ENCODE results near the gene NOVA2. TPM values are rescaled to one million over a fixed set of nuclear protein-coding genes. Genes with fewer than 3 reads are reported as not detected.

Gene NOVA2
- total and polyA plus RNA-seq, 2 donors (not counting 1 experiment from before 2014, with no cell fraction given) = not detected

DNA sequence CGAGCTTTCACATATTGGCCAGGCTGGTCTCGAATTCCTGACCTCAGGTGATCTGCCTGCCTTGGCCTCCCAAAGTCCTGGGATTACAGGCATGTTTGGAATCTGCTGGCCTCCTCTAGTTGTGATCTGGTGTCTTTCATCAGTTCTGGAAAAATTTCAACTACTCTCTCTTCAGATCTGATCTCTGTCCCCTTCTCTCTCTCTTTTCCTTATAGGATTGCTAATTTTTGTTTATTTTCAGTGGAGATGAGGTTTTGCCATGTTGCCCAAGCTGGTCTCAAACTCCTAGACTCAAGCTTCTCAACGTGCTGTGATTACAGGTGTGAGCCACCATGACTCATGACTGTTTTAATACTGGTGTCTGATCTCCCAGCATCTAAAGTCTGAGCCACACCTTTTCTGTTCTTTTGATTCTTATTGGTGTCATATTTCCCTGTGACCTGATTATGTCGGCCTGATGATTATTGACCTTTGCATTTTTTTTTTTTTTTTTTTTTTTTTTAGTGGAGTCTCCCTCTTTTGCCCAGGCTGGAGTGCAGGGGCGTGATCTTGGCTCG, 48.7 kb downstream of the NOVA2 start:
- no peaks in the 10 kb centered on the region for H3K36me3 ChIP-seq (replicated peaks in 1 of 2; ENCODE audit: control extremely low read depth in 1 of 2, control insufficient read depth in 1 of 2, extremely low read depth in 1 of 2, insufficient read depth in 2 of 2, low read length in 1 of 2)
- Mint-ChIP-seq H3K27me3 (peaks cover 3% of the 10 kb centered on the region), H3K4me1 (peaks cover 8% of the 10 kb centered on the region), H3K4me3 (no peak overlapping the region), H3K27ac (no peak overlapping the region), H3K9me3 (ENCODE audit: insufficient read depth) (no peaks in the 10 kb centered on the region)
- no peak overlapping the region for H3K27ac ChIP-seq (ENCODE audit: low read length in 2 of 2)
- CTCF ChIA-PET = no interaction called here
- WGBS (ENCODE audit: insufficient coverage) = 86% methylated on average over 3 of the region's 6 CpGs
- no peak overlapping the region for H3K9ac ChIP-seq (ENCODE audit: low read length)
- H2AFZ ChIP-seq (ENCODE audit: insufficient read depth, low read depth, low read length, poor library complexity, severe bottlenecking) = no peak overlapping the region
- H3K27me3 ChIP-seq (replicated peaks in 1 of 4; ENCODE audit: control extremely low read depth in 1 of 4, control insufficient read depth in 3 of 4, insufficient read depth in 4 of 4, low read length in 3 of 4) = no peaks in the 10 kb centered on the region
- H4K20me1 ChIP-seq (ENCODE audit: control insufficient read depth, insufficient read depth, low read length, poor library complexity, severe bottlenecking) = no peaks in the 10 kb centered on the region
- POLR2A ChIA-PET = no interaction called here
- H3K4me1 ChIP-seq (ENCODE audit: control insufficient read depth in 2 of 2, insufficient read depth in 2 of 2, low read length in 2 of 2) = peaks cover 7 to 8% of the 10 kb centered on the region in 2 donors
- DNase-seq (no peak), ATAC-seq (ENCODE audit: low read depth) (no peak)
- H3K4me2 ChIP-seq (replicated peaks; ENCODE audit: low read depth, low read length, poor library complexity, severe bottlenecking) = no peak overlapping the region
- no peaks in the 10 kb centered on the region for H3K9me3 ChIP-seq (ENCODE audit: control extremely low read depth in 1 of 3, control insufficient read depth in 2 of 3, insufficient read depth in 1 of 3, low read length in 2 of 3)
- no peak overlapping the region for H3K4me3 ChIP-seq (ENCODE audit: control extremely low read depth in 1 of 5, extremely low read depth in 1 of 5, insufficient read depth in 1 of 5, low read depth in 2 of 5, low read length in 4 of 5)
- H3K79me2 ChIP-seq (ENCODE audit: control insufficient read depth, insufficient read depth, low read length) = no peaks in the 10 kb centered on the region
- TF ChIP-seq, protein P1, sequence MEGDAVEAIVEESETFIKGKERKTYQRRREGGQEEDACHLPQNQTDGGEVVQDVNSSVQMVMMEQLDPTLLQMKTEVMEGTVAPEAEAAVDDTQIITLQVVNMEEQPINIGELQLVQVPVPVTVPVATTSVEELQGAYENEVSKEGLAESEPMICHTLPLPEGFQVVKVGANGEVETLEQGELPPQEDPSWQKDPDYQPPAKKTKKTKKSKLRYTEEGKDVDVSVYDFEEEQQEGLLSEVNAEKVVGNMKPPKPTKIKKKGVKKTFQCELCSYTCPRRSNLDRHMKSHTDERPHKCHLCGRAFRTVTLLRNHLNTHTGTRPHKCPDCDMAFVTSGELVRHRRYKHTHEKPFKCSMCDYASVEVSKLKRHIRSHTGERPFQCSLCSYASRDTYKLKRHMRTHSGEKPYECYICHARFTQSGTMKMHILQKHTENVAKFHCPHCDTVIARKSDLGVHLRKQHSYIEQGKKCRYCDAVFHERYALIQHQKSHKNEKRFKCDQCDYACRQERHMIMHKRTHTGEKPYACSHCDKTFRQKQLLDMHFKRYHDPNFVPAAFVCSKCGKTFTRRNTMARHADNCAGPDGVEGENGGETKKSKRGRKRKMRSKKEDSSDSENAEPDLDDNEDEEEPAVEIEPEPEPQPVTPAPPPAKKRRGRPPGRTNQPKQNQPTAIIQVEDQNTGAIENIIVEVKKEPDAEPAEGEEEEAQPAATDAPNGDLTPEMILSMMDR (IDR thresholded peaks at IDR 0.05) = no peak
- TF ChIP-seq EZH2 (IDR thresholded peaks at IDR 0.05; ENCODE audit: borderline replicate concordance, insufficient read depth, low read depth, low read length, poor library complexity, severe bottlenecking) = no peak
- intact Hi-C loops (cut with micrococcal nuclease) = no loop called here

- no peaks in the 10 kb centered on the region for H3K79me2 ChIP-seq (ENCODE audit: control insufficient read depth, insufficient read depth, low read length)
- H3K4me3 Mint-ChIP-seq = no peak overlapping the region
- no peaks in the 10 kb centered on the region for H3K4me1 ChIP-seq (ENCODE audit: control insufficient read depth in 2 of 2, insufficient read depth in 2 of 2, low read length in 2 of 2)
- no peak overlapping the region for H3K27ac Mint-ChIP-seq
- WGBS (ENCODE audit: insufficient coverage) = 81% methylated on average over 6 of the region's 9 CpGs
- no peak overlapping the region for H3K9ac ChIP-seq (ENCODE audit: low read length)
- H3K27ac ChIP-seq (ENCODE audit: low read length in 2 of 2) = no peak overlapping the region
- H3K9me3 Mint-ChIP-seq (ENCODE audit: insufficient read depth) = no peaks in the 10 kb centered on the region
- CTCF ChIA-PET = no interaction called here
- no peaks in the 10 kb centered on the region for H3K36me3 ChIP-seq (replicated peaks in 1 of 2; ENCODE audit: control extremely low read depth in 1 of 2, control insufficient read depth in 1 of 2, extremely low read depth in 1 of 2, insufficient read depth in 2 of 2, low read length in 1 of 2)
- H3K4me1 Mint-ChIP-seq = no peaks in the 10 kb centered on the region
- H3K4me3 ChIP-seq (ENCODE audit: control extremely low read depth in 1 of 5, extremely low read depth in 1 of 5, insufficient read depth in 1 of 5, low read depth in 2 of 5, low read length in 4 of 5) = no peak overlapping the region
- H2AFZ ChIP-seq (ENCODE audit: insufficient read depth, low read depth, low read length, poor library complexity, severe bottlenecking) = no peak overlapping the region
- no peak overlapping the region for H3K4me2 ChIP-seq (replicated peaks; ENCODE audit: low read depth, low read length, poor library complexity, severe bottlenecking)
- H3K9me3 ChIP-seq (ENCODE audit: control extremely low read depth in 1 of 3, control insufficient read depth in 2 of 3, insufficient read depth in 1 of 3, low read length in 2 of 3) = no peaks in the 10 kb centered on the region
- DNase-seq (no peak), ATAC-seq (ENCODE audit: low read depth) (no peak)
- intact Hi-C loops (cut with micrococcal nuclease) = no loop called here
- no peaks in the 10 kb centered on the region for H3K27me3 ChIP-seq (replicated peaks in 1 of 4; ENCODE audit: control extremely low read depth in 1 of 4, control insufficient read depth in 3 of 4, insufficient read depth in 4 of 4, low read length in 3 of 4)
- POLR2A ChIA-PET = no interaction called here
- H3K27me3 Mint-ChIP-seq = peaks cover 5% of the 10 kb centered on the region
- H4K20me1 ChIP-seq (ENCODE audit: control insufficient read depth, insufficient read depth, low read length, poor library complexity, severe bottlenecking) = no peaks in the 10 kb centered on the region
- TF ChIP-seq, protein P1 (IDR thresholded peaks at IDR 0.05) = no peak
- no peak for TF ChIP-seq EZH2 (IDR thresholded peaks at IDR 0.05; ENCODE audit: borderline replicate concordance, insufficient read depth, low read depth, low read length, poor library complexity, severe bottlenecking)
Measured at GRCh38 chr19:45922281-45922680, 51.4 kb downstream of the NOVA2 start.

Measured in B cell (primary cell).